HAP-1 (cell line): ENCODE results near the gene PRDM16.

Experiments used
- DNase-seq, 2 experiments: peaks; one replicate each; pipeline ENCODE4 v3.0.0-alpha.2; 2016 to 2020; ENCODE audit warnings: low spot score in 2 of 2
- H3K27me3 ChIP-seq: fragments of 250-450 bp; sonication (Bioruptor Pico); 2 replicates; pipeline ENCODE4 v1.5.1; 2020; ENCODE audit warnings: low read depth, mild to moderate bottlenecking, moderate library complexity
- H3K36me3 ChIP-seq: fragments of 250-450 bp; sonication (Bioruptor Pico); replicated peaks from 2 replicates; pipeline ENCODE4 v1.5.1; 2020; ENCODE audit warnings: mild to moderate bottlenecking
- H3K4me1 ChIP-seq: fragments of 250-450 bp; sonication (Bioruptor Pico); 2 replicates; pipeline ENCODE4 v1.5.1; 2020; ENCODE audit warnings: mild to moderate bottlenecking
- H3K4me3 ChIP-seq: fragments of 250-450 bp; sonication (Bioruptor Pico); 2 replicates; pipeline ENCODE4 v1.5.1; 2020; ENCODE audit warnings: mild to moderate bottlenecking, moderate library complexity
- H3K9me3 ChIP-seq: fragments of 250-450 bp; sonication (Bioruptor Pico); 2 replicates; pipeline ENCODE4 v1.5.1; 2020; ENCODE audit warnings: mild to moderate bottlenecking, moderate library complexity
- in situ Hi-C: fragments of 300-500 bp; cut with MboI; formaldehyde crosslinking; loops from 3 replicates; pipeline ENCODE4 v1.14.3; 2020; ENCODE audit warnings: low sequenced_read_pairs, inconsistent platforms, mixed read lengths

The PRDM16 gene

GRCh38 chr1:3417082-3417739, 348.2 kb downstream of the PRDM16 start:
- H3K27me3 ChIP-seq, result peaks cover 12% of the 10 kb centered on the region
- in situ Hi-C loops, result no loop called here

GRCh38 chr1:3417934-3418333, 348.9 kb downstream of the PRDM16 start:
- no peaks in the 10 kb centered on the region for H3K36me3 ChIP-seq
- in situ Hi-C loops, result no loop called here
- peaks cover 12% of the 10 kb centered on the region for H3K27me3 ChIP-seq
- no peaks in the 10 kb centered on the region for H3K4me1 ChIP-seq
- no peak overlapping the region for H3K4me3 ChIP-seq
- DNase-seq, result no peak
- peaks cover 10% of the 10 kb centered on the region for H3K9me3 ChIP-seq

More at GRCh38 chr1:3417082-3417739, 348.2 kb downstream of the PRDM16 start:
- Histone ChIP-seq H3K9me3 (peaks cover 10% of the 10 kb centered on the region), H3K4me3 (no peak overlapping the region), H3K4me1 (no peaks in the 10 kb centered on the region), H3K36me3 (no peaks in the 10 kb centered on the region)
- DNase-seq, result no peak

- in situ Hi-C loops, result no loop called here
- peaks cover 10% of the 10 kb centered on the region for H3K9me3 ChIP-seq
- no peak for DNase-seq
- no peaks in the 10 kb centered on the region for H3K4me1 ChIP-seq
- H3K4me3 ChIP-seq, result no peak overlapping the region
- peaks cover 12% of the 10 kb centered on the region for H3K27me3 ChIP-seq
- no peaks in the 10 kb centered on the region for H3K36me3 ChIP-seq
Measured at GRCh38 chr1:3418600-3418999, 349.6 kb downstream of the PRDM16 start.

- Histone ChIP-seq H3K4me3 (no peak overlapping the region), H3K36me3 (no peaks in the 10 kb centered on the region), H3K27me3 (peaks cover 12% of the 10 kb centered on the region), H3K4me1 (no peaks in the 10 kb centered on the region), H3K9me3 (peaks cover 10% of the 10 kb centered on the region)
- in situ Hi-C loops, result no loop called here
- DNase-seq, result no peak
Measured at GRCh38 chr1:3419415-3420204, 350.6 kb downstream of the PRDM16 start.

- H3K27me3 ChIP-seq, result peaks cover 12% of the 10 kb centered on the region
- DNase-seq, result no peak
- H3K9me3 ChIP-seq, result peaks cover 10% of the 10 kb centered on the region
- H3K36me3 ChIP-seq, result no peaks in the 10 kb centered on the region
- in situ Hi-C loops, result no loop called here
- no peak overlapping the region for H3K4me3 ChIP-seq
- no peaks in the 10 kb centered on the region for H3K4me1 ChIP-seq
Measured at GRCh38 chr1:3420218-3420951, 351.4 kb downstream of the PRDM16 start.

GRCh38 chr1:3422638-3423037, 353.6 kb downstream of the PRDM16 start:
- Histone ChIP-seq H3K36me3 (no peaks in the 10 kb centered on the region), H3K4me3 (no peak overlapping the region), H3K27me3 (peaks cover 12% of the 10 kb centered on the region), H3K9me3 (no peaks in the 10 kb centered on the region), H3K4me1 (no peaks in the 10 kb centered on the region)
- DNase-seq, result no peak
- in situ Hi-C loops, result no loop called here

- DNase-seq, result no peak
- in situ Hi-C loops, result no loop called here
- Histone ChIP-seq H3K27me3 (peaks cover 12% of the 10 kb centered on the region), H3K4me1 (no peaks in the 10 kb centered on the region), H3K9me3 (no peaks in the 10 kb centered on the region), H3K4me3 (no peak overlapping the region), H3K36me3 (no peaks in the 10 kb centered on the region)
Measured at GRCh38 chr1:3423245-3423829, 354.3 kb downstream of the PRDM16 start.

GRCh38 chr1:3423896-3424611, 355.1 kb downstream of the PRDM16 start:
- H3K27me3 ChIP-seq, result peaks cover 12% of the 10 kb centered on the region

GRCh38 chr1:3425486-3426215, 356.6 kb downstream of the PRDM16 start:
- in situ Hi-C loops, result loop anchor here (5.0 kb wide), 1 partner anchor 413 kb away; no protein-coding TSS in a partner anchor
- peaks cover 5% of the 10 kb centered on the region; the same call in 1 of the 2 replicates for H3K27me3 ChIP-seq

More at GRCh38 chr1:3423896-3424611, 355.1 kb downstream of the PRDM16 start:
- in situ Hi-C loops, result no loop called here
- H3K4me3 ChIP-seq, result no peak overlapping the region
- no peaks in the 10 kb centered on the region for H3K9me3 ChIP-seq
- H3K36me3 ChIP-seq, result no peaks in the 10 kb centered on the region
- H3K4me1 ChIP-seq, result no peaks in the 10 kb centered on the region
- DNase-seq, result no peak

GRCh38 chr1:3426956-3427535, 358.0 kb downstream of the PRDM16 start:
- no peak for DNase-seq
- Histone ChIP-seq H3K27me3 (no peaks in the 10 kb centered on the region), H3K36me3 (no peaks in the 10 kb centered on the region), H3K4me3 (no peak overlapping the region), H3K4me1 (no peaks in the 10 kb centered on the region), H3K9me3 (no peaks in the 10 kb centered on the region)
- in situ Hi-C loops, result loop anchor here (5.0 kb wide), 1 partner anchor 415 kb away; no protein-coding TSS in a partner anchor

More at GRCh38 chr1:3425486-3426215, 356.6 kb downstream of the PRDM16 start:
- Histone ChIP-seq H3K4me3 (no peak overlapping the region), H3K4me1 (no peaks in the 10 kb centered on the region), H3K36me3 (no peaks in the 10 kb centered on the region), H3K9me3 (no peaks in the 10 kb centered on the region)
- DNase-seq, result no peak

- H3K27me3 ChIP-seq, result no peaks in the 10 kb centered on the region
- H3K36me3 ChIP-seq, result no peaks in the 10 kb centered on the region
- H3K4me3 ChIP-seq, result no peak overlapping the region
- in situ Hi-C loops, result loop anchor here (5.0 kb wide), 1 partner anchor 416 kb away; no protein-coding TSS in a partner anchor
- no peaks in the 10 kb centered on the region for H3K4me1 ChIP-seq
- no peaks in the 10 kb centered on the region for H3K9me3 ChIP-seq
- no peak for DNase-seq
Measured at GRCh38 chr1:3427711-3428704, 359.0 kb downstream of the PRDM16 start.
